OCI-LY7 (cell line): Measurements from ENCODE around the gene PRELID3B. TPM values are rescaled to one million over a fixed set of nuclear protein-coding genes. Genes with fewer than 3 reads are reported as not detected.

Source experiments
- BruUV-seq: library from RNA; stranded (reverse); fragments of 400-500 nt; replicated peaks from 2 replicates; lab custom pipeline; 2021; lab: Mats Ljungman, UMichigan
- CTCF ChIA-PET: fragments of 300-600 bp; sonication (Branson Sonifier 250); formaldehyde crosslinking; loops from one replicate; lab custom pipeline; 2022; ENCODE audit warnings: antibody characterized with exemption; ENCODE audit not compliant: unreplicated experiment; lab: Charles Lee
- POLR2A ChIA-PET: fragments of 300-600 bp; sonication (Branson Sonifier 250); formaldehyde crosslinking; loops from one replicate; lab custom pipeline; 2022; ENCODE audit warnings: antibody characterized with exemption; lab: Charles Lee
- DNase-seq: peaks from one replicate; pipeline ENCODE4 v3.0.0-alpha.2; 2015; ENCODE audit warnings: low spot score
- H2AFZ ChIP-seq: fragments of 200-600 bp; sonication (generic), shearing (Covaris generic); 2 replicates; pipeline ENCODE4 v1.6.1; 2014; ENCODE audit warnings: mild to moderate bottlenecking, antibody characterized with exemption, low read length, moderate library complexity
- H3K27ac ChIP-seq: fragments of 200-600 bp; sonication (generic); 2 replicates; pipeline ENCODE4 v1.5.1; 2014; ENCODE audit warnings: mixed run types, low read depth, mild to moderate bottlenecking, moderate library complexity, low read length, inconsistent platforms; ENCODE audit not compliant: poor library complexity, severe bottlenecking
- H3K36me3 ChIP-seq: fragments of 200-600 bp; sonication (generic); 2 replicates; pipeline ENCODE4 v1.6.1; 2014; ENCODE audit warnings: mild to moderate bottlenecking, antibody characterized with exemption, low read length, moderate library complexity, mixed read lengths; ENCODE audit not compliant: insufficient read depth
- H3K4me1 ChIP-seq: fragments of 200-600 bp; sonication (generic); 2 replicates; pipeline ENCODE4 v1.5.1; 2014; ENCODE audit warnings: mild to moderate bottlenecking, low read length; ENCODE audit not compliant: insufficient read depth, poor library complexity, severe bottlenecking
- H3K4me2 ChIP-seq: fragments of 200-600 bp; sonication (generic); 2 replicates; pipeline ENCODE4 v1.6.1; 2014; ENCODE audit warnings: mild to moderate bottlenecking, low read length
- H3K4me3 ChIP-seq: fragments of 200-600 bp; sonication (generic); 2 replicates; pipeline ENCODE4 v1.5.1; 2014; ENCODE audit warnings: mild to moderate bottlenecking, low read depth, low read length; ENCODE audit not compliant: poor library complexity, severe bottlenecking
- H3K79me2 ChIP-seq: fragments of 200-600 bp; sonication (generic); 2 replicates; pipeline ENCODE4 v1.6.1; 2016; ENCODE audit warnings: low read depth, mild to moderate bottlenecking, low read length, moderate library complexity, mixed read lengths; ENCODE audit not compliant: insufficient read depth
- H3K9me2 ChIP-seq: fragments of 200-600 bp; sonication (generic); 2 replicates; pipeline ENCODE4 v1.6.1; 2016; ENCODE audit warnings: mild to moderate bottlenecking, low read length, mixed read lengths; ENCODE audit not compliant: insufficient read depth
- H3K9me3 ChIP-seq: fragments of 200-600 bp; sonication (generic); 2 replicates; pipeline ENCODE4 v1.6.1; 2014; ENCODE audit warnings: mild to moderate bottlenecking, mixed run types, low read length, mixed read lengths
- H4K20me1 ChIP-seq: fragments of 200-600 bp; sonication (generic); 2 replicates; pipeline ENCODE4 v1.6.1; 2014; ENCODE audit warnings: mild to moderate bottlenecking, antibody characterized with exemption, low read length, moderate library complexity, mixed read lengths; ENCODE audit not compliant: insufficient read depth
- EZH2phosphoT487 ChIP-seq: fragments of 200-600 bp; sonication (generic); IDR thresholded peaks from 2 replicates; pipeline ENCODE4 v1.6.1; 2018; ENCODE audit warnings: low read depth, borderline replicate concordance, mild to moderate bottlenecking, mixed run types, antibody characterized with exemption, low read length, moderate library complexity, mixed read lengths
- intact Hi-C: fragments of 100-400 bp; cut with micrococcal nuclease; formaldehyde crosslinking; loops from one replicate; pipeline ENCODE4 v1.10.0; 2022; ENCODE audit not compliant: unreplicated experiment
- total RNA-seq, 2 experiments: library from RNA; depleted of rRNA in 1 of 2; stranded (reverse); fragments of >200 nt in 1 of 2; shearing (Covaris generic) in 1 of 2; gene quantifications; 2 replicates each; pipeline ENCODE4 v1.2.3, GENCODE V29; 2014 to 2022
- TF ChIP-seq, protein P1 (sequence below): fragments of 200-600 bp; sonication (generic); conservative IDR thresholded peaks from 2 replicates; pipeline ENCODE4 v1.5.1; 2014; ENCODE audit warnings: mild to moderate bottlenecking, antibody characterized with exemption, low read length, moderate library complexity, mixed read lengths

PRELID3B gene
- total RNA-seq, 2 experiments from 2014 or later, result 99.4 to 119 TPM

GRCh38 chr20:58984691-58985090 lies 57.9 kb downstream of the PRELID3B start:
- POLR2A ChIA-PET, result interaction anchor here (4.1 kb wide), 1 partner anchor 9 kb away, joined by 13 read pairs; no protein-coding TSS in a partner anchor
- Histone ChIP-seq H3K4me1 (peaks cover 35% of the 10 kb centered on the region), H3K9me2 (no peaks in the 10 kb centered on the region), H4K20me1 (peaks cover 12% of the 10 kb centered on the region; the same call in 1 of the 2 replicates), H3K36me3 (peaks cover 60% of the 10 kb centered on the region), H3K9me3 (no peaks in the 10 kb centered on the region), H2AFZ (no peak overlapping the region), H3K79me2 (peaks cover 49% of the 10 kb centered on the region), H3K27ac (no peak overlapping the region), H3K4me3 (no peak overlapping the region), H3K4me2 (peak overlapping the region; percentile 48; the same call in 1 of the 2 replicates)
- BruUV-seq, result no TSS peak
- TF ChIP-seq EZH2phosphoT487, result no peak
- TF ChIP-seq, protein P1, sequence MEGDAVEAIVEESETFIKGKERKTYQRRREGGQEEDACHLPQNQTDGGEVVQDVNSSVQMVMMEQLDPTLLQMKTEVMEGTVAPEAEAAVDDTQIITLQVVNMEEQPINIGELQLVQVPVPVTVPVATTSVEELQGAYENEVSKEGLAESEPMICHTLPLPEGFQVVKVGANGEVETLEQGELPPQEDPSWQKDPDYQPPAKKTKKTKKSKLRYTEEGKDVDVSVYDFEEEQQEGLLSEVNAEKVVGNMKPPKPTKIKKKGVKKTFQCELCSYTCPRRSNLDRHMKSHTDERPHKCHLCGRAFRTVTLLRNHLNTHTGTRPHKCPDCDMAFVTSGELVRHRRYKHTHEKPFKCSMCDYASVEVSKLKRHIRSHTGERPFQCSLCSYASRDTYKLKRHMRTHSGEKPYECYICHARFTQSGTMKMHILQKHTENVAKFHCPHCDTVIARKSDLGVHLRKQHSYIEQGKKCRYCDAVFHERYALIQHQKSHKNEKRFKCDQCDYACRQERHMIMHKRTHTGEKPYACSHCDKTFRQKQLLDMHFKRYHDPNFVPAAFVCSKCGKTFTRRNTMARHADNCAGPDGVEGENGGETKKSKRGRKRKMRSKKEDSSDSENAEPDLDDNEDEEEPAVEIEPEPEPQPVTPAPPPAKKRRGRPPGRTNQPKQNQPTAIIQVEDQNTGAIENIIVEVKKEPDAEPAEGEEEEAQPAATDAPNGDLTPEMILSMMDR, result no peak
- CTCF ChIA-PET, result no interaction called here
- no peak for DNase-seq
- intact Hi-C loops, result loop anchor here (5.0 kb wide), 3 partner anchors 58 to 112 kb away; partner anchors contain the start of gene PRELID3B

Other genes with a start within 250 kb of the PRELID3B start
- gene GNAS-AS1, start 191.9 kb downstream of the PRELID3B start, total RNA-seq (2014; rRNA removed; shearing (Covaris generic)), result 6.5 and 7.7 TPM in 2 replicates
- gene GNAS-AS1, start 191.9 kb downstream of the PRELID3B start, total RNA-seq (2022), result 11.6 and 11.7 TPM in 2 replicates
- gene GNAS, start 190.1 kb downstream of the PRELID3B start, total RNA-seq (2014; rRNA removed; shearing (Covaris generic)), result 546 and 638 TPM in 2 replicates
- gene GNAS, start 190.1 kb downstream of the PRELID3B start, total RNA-seq (2022), result 913 and 950 TPM in 2 replicates
- 83.4 and 90.7 TPM in 2 replicates for gene NELFCD, start 61.5 kb downstream of the PRELID3B start, total RNA-seq (2014; rRNA removed; shearing (Covaris generic))
- 143 and 155 TPM in 2 replicates for gene NELFCD, start 61.5 kb downstream of the PRELID3B start, total RNA-seq (2022)
- gene CTSZ, start 35.5 kb downstream of the PRELID3B start, total RNA-seq (2014; rRNA removed; shearing (Covaris generic)), result 47.2 and 50.5 TPM in 2 replicates
- 81.5 and 114 TPM in 2 replicates for gene CTSZ, start 35.5 kb downstream of the PRELID3B start, total RNA-seq (2022)
- gene TUBB1, start 23.4 kb downstream of the PRELID3B start, total RNA-seq (2014; rRNA removed; shearing (Covaris generic)), result not detected in 2 replicates
- 0.11 and 0.13 TPM in 2 replicates for gene TUBB1, start 23.4 kb downstream of the PRELID3B start, total RNA-seq (2022)
- gene ATP5F1E, start 10.5 kb downstream of the PRELID3B start, total RNA-seq (2014; rRNA removed; shearing (Covaris generic)), result 36.7 and 42.4 TPM in 2 replicates
- 65.4 and 67.2 TPM in 2 replicates for gene ATP5F1E, start 10.5 kb downstream of the PRELID3B start, total RNA-seq (2022)
- 5.9 TPM in 2 replicates for gene ZNF831, start 121.0 kb upstream of the PRELID3B start, total RNA-seq (2014; rRNA removed; shearing (Covaris generic))
- gene ZNF831, start 121.0 kb upstream of the PRELID3B start, total RNA-seq (2022), result 6.3 and 7.3 TPM in 2 replicates